ENCODE data around the gene TTLL13.
"Not testable (repeated sequence)": the region's sequence is repeated elsewhere in the genome, so short reads cannot be mapped to it uniquely, and the experiment has no call there.

The TTLL13 gene

DNA sequence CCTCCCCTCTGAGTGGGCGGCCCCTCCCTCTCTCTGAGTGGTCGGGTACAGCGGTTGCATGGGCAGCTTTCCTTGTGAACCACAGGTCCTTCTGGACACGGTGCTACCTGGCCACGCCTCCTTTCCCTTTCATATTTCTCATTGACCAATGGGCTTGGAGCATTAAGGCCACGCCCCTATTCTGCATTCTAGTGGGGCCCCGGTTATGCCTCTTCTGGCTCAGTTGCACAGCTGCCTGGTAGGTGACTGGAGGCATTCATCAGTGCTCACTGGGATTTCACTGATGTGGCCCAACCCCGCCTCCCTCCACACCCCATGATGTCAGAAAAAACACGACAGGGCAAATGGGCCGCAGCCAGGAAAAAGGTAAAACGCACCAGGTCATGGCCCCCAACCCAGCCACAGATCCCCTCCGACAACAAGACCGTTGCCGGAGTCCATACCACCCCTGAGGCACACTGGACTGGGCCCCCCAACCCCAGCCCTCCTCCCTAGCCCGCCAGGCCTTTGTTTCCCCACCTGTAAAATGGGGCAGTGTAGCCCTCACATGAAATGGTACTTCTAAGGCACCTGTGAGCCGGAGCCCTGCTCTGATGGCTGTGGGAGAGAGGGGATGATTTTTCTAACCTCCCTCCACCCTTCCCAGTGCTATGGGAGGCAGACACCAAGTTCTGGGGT is 42.5 kb downstream of the TTLL13 start:
- DNase-seq = no peak

DNA sequence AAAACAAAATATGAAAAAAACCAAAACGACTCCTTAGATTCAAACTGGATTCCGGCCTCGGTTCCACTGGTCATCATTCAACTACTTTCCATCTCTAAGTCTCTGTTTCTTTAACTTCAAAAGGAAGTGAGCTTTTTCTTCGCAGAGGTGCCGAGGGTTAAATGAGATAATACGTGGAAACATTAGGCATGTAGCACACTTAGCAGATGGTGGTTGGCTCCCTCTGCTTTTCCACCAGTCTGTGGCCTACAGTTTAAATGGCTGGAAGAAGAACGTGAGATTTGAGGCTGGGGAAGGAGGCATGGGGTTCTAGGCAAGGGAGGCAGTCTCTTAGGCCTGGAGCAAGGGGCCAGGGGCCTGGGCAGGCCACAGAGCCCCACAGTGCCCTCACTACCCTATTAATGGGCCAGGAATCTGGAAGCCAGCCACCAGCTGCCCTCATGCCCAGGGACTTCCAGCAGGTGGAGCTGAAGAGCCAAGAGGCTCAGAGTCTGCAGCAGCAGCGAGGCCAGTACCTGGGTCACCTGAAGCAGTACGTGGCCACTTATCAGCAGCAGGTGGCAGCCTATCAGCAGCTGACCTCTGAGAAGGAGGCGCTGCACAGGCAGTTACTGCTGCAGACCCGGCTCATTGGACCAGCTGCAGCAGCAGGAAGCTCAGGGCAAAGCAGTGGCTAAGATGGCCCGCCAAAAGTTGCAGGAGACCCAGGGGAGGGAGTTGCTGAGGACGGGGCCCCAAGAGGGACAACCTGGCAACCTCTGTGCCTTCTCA is 43.9 kb downstream of the TTLL13 start:
- DNase-seq = peak; percentile 66

DNA sequence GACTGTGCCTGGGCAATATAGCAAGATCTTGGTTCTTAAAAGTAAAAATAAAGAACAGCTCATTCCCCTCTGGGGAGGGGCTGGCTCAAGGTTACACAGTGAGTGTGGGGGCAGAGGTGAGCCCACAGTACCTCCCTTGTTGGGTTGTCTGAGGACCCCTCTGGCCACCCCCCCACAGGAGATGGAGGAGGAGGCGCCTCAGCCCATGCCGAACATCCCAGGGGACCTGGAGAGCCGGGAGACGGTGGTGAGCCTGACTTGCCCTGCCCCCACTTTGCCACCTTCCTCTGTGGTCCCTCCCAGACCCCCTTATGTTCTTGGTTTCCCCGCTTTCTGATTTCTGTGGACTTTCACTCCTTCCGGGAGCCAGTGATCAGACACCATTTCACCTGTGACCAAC is 44.8 kb downstream of the TTLL13 start:
- no peak for DNase-seq

- DNase-seq = no peak
Observed at GRCh38 chr15:90294601-90295269, 45.4 kb downstream of the TTLL13 start.

GRCh38 chr15:90295270-90295648 is 45.9 kb downstream of the TTLL13 start:
- no peak for DNase-seq

- not testable (repeated sequence) for DNase-seq
Observed at GRCh38 chr15:90296316-90296884, 47.0 kb downstream of the TTLL13 start.

- no peak for DNase-seq
Observed at GRCh38 chr15:90297021-90297420, 47.7 kb downstream of the TTLL13 start.

DNA sequence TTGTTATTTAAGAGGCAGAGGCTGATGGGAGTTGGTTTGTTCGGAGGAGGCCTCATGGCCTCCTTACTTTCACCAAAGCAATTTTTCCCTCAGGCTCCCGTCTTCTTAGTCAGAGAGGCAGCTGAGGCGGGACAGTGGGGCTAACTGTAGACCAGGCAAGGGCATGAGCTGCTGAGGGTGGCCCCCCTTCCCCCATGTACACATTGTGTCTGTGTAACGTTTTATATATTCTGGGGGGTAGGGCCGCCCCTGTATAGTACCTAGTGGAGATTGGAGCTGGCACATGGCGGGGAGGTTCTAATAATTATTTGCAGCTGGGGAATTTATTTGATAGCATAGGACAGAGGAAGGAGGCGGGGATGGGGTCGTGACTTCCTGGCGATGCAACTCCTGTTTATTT is 51.2 kb downstream of the TTLL13 start:
- DNase-seq = no peak

- peak; percentile 48 for DNase-seq
Observed at GRCh38 chr15:90300988-90301706, 51.8 kb downstream of the TTLL13 start.

DNA sequence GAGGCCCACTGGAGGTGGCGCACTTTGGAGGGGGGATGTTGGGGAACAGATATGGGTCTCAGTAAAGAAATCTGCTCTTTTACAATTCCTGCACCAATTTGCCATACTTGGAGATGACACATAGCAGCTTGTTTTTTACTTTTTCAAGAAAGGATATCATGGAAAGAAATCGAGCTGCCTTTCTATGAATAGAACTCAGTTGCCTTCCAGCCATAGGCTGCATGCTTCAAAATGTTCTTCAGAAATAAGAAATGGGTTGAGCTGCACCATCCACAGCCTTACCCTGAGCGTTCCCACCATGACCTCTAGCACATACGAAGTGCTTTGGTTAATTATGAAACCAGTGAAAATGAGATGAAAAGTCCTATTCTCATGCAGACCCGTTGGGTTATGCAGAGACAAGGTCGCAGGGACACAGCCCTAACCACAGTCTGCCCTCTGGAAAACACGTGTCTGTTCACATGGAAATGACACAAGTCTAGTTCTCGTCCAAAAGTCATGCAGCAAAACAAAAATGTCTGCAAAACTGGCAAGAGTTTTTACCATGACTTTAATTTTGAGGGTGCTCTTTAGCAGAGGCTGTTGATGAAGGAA is 52.4 kb downstream of the TTLL13 start:
- DNase-seq = no peak

GRCh38 chr15:90305355-90305754 is 56.0 kb downstream of the TTLL13 start:
- DNase-seq = not testable (repeated sequence)

DNA sequence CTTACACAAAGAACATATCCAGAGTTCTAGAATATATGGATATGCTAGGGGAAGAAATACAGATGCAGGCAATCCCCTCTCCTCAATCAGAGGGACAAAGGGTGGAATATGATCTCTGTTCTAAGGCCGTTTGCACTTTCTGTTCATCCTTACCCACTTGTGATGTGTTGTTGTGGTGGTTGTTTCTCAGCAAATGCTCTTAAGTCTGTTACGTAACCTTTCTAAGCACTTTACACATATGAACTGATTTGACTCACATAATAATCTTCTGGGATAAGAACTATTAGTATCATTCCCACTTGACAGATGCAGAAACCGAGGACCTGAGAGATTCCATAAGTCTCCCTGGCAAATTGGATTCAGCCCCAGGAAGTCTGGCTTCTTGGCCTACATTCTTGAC is 56.6 kb downstream of the TTLL13 start:
- DNase-seq = no peak

GRCh38 chr15:90306560-90306959 is 57.2 kb downstream of the TTLL13 start:
- DNase-seq = no peak

- DNase-seq = no peak
Observed at GRCh38 chr15:90307661-90308060, 58.3 kb downstream of the TTLL13 start.

GRCh38 chr15:90309020-90309419 is 59.7 kb downstream of the TTLL13 start:
- DNase-seq = no peak

Data from CD4-positive, alpha-beta T cell treated with Interleukin-15 for 1 hour (primary cell).